Measurements from ENCODE around the gene TTLL10.

- TF ChIP-seq ZNF274 (IDR thresholded peaks at IDR 0.05; ENCODE audit: low read depth, low read length) (no peak), YY1 (IDR thresholded peaks at IDR 0.05; ENCODE audit: insufficient read depth, insufficient read length) (no peak)
Observed at GRCh38 chr1:1187938-1188337, 14.3 kb downstream of the TTLL10 start.

Measured in NT2/D1 (cell line).